ENCODE data around the gene ADAM10. TPM values are rescaled to one million over a fixed set of nuclear protein-coding genes. Genes with fewer than 3 reads are reported as not detected.

ADAM10 gene
- total and polyA plus RNA-seq, 2 of the 4 experiments (the other 2 are of a cell fraction), result 110 to 185 TPM

DNA sequence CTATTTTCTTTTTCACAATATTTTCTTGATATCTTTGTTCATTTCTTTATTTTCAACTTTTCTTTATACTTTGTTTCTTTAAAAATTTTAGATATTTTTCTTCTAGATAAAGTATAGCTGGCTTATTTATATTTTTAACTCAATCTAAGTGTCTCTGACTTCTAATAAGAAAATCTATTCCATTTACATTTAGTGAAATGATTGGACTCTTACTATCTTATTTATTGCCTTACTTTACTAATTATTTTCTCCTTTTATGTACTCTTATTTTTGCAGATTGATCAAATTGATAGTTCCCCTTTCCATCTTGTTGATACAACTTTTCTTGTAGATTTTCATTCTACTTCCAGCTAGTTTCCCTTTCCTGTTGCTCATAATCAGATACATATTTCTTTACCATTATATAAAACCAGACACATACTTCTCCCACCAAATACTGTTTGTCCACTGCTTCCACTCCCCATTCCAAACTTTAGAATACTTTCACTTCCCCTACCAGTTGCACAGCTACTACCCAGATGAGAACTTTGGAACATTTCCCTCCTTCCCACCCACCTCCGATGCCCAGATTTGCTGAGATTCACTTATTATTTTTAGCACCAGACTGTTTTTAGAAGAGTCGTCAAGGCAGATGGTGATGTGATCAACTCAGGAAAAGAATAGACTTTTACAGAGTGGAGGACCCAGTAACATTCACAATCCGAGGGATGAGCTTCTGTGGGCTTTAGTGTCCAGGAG, 166.2 kb downstream of the ADAM10 start:
- ChIA-PET POLR2A (ENCODE audit: unreplicated experiment) (no interaction called here), CTCF (interaction anchor here (0.5 kb wide), 1 partner anchor 56 kb away, joined by 5 read pairs; no protein-coding TSS in a partner anchor)

More for the DNA sequence above, 166.2 kb downstream of the ADAM10 start:
- dilution Hi-C loops (cut with HindIII; ENCODE audit: low sequenced_read_pairs, unreplicated experiment), result no loop called here
- no peaks in the 10 kb centered on the region for H3K36me3 ChIP-seq (ENCODE audit: control insufficient read depth, insufficient read depth, low read length)
- no peak overlapping the region for H3K4ac ChIP-seq (ENCODE audit: low read depth, low read length)
- H3K18ac ChIP-seq (ENCODE audit: low read depth, low read length), result no peak overlapping the region
- peaks cover 4% of the 10 kb centered on the region; the same call in 1 of the 2 replicates for H3K4me1 ChIP-seq (ENCODE audit: control insufficient read depth, insufficient read depth, low read length)
- TF ChIP-seq SMC3 (IDR thresholded peaks at IDR 0.05; ENCODE audit: low read depth, low read length), result no peak
- TF ChIP-seq, protein P1, sequence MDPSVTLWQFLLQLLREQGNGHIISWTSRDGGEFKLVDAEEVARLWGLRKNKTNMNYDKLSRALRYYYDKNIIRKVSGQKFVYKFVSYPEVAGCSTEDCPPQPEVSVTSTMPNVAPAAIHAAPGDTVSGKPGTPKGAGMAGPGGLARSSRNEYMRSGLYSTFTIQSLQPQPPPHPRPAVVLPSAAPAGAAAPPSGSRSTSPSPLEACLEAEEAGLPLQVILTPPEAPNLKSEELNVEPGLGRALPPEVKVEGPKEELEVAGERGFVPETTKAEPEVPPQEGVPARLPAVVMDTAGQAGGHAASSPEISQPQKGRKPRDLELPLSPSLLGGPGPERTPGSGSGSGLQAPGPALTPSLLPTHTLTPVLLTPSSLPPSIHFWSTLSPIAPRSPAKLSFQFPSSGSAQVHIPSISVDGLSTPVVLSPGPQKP (IDR thresholded peaks at IDR 0.05; ENCODE audit: borderline replicate concordance, low read depth, low read length), result no peak
- no peak overlapping the region for H2BK120ac ChIP-seq (ENCODE audit: low read depth, low read length)
- H2AK5ac ChIP-seq (ENCODE audit: low read depth, low read length), result no peak overlapping the region
- 0 out of 2 replicates have a peak, but pooled peaks cover 2% of the 10 kb centered on the region for H3K9me1 ChIP-seq (ENCODE audit: insufficient read depth, low read length)
- no peak overlapping the region for H3K23ac ChIP-seq (ENCODE audit: low read depth, low read length)
- no TSS peak for BruUV-seq (replicated peaks)
- no peak overlapping the region for H2AK9ac ChIP-seq (replicated peaks; ENCODE audit: low read depth, low read length, poor library complexity)
- no peak overlapping the region for H2BK5ac ChIP-seq (ENCODE audit: low read depth, low read length, poor library complexity, severe bottlenecking)
- in situ Hi-C loops (cut with MboI; ENCODE audit: low sequenced_read_pairs), result no loop called here
- 100% methylated on average over 1 of the region's 3 CpGs; no CpG with 5 or more reads in 1 of the 2 experiments for WGBS, 2 experiments (ENCODE audit: extremely low coverage in 2 of 2, insufficient read length in 1 of 2)
- H4K5ac ChIP-seq (ENCODE audit: low read depth, low read length), result no peak overlapping the region
- intact Hi-C loops (cut with micrococcal nuclease), result no loop called here
- H4K20me1 ChIP-seq (ENCODE audit: insufficient read depth, low read length), result no peaks in the 10 kb centered on the region
- H3K4me2 ChIP-seq (ENCODE audit: low read depth, low read length), result no peak overlapping the region
- no peak overlapping the region for H4K8ac ChIP-seq (ENCODE audit: low read depth in 2 of 2, low read length in 2 of 2)
- H3K27ac ChIP-seq (ENCODE audit: insufficient read depth, low read length), result no peak overlapping the region
- DNase-seq, result no peak
- no peak overlapping the region for H2AFZ ChIP-seq (replicated peaks; ENCODE audit: low read length, poor library complexity)
- no peak for ATAC-seq (ENCODE audit: low read depth)
- H3K27me3 ChIP-seq (ENCODE audit: control insufficient read depth, insufficient read depth, low read length), result no peaks in the 10 kb centered on the region
- no peak overlapping the region for H3K14ac ChIP-seq (replicated peaks; ENCODE audit: low read depth, low read length)
- no peak overlapping the region for H2BK20ac ChIP-seq (ENCODE audit: low read depth, low read length)
- H3K9me3 ChIP-seq (ENCODE audit: control insufficient read depth, insufficient read depth, low read length), result peaks cover 2% of the 10 kb centered on the region; the same call in 1 of the 2 replicates
- H3K79me1 ChIP-seq (ENCODE audit: low read depth in 1 of 2, low read length in 2 of 2), result no peaks in the 10 kb centered on the region
- H4K91ac ChIP-seq (ENCODE audit: insufficient read depth, low read depth, low read length), result no peak overlapping the region
- H2BK15ac ChIP-seq (ENCODE audit: low read depth, low read length), result no peak overlapping the region
- no peak overlapping the region for H3K56ac ChIP-seq (ENCODE audit: extremely low read depth, insufficient read depth, low read length)
- no peak overlapping the region for H3K4me3 ChIP-seq (ENCODE audit: insufficient read depth, low read depth, low read length)
- H3K9ac ChIP-seq (ENCODE audit: low read depth, low read length), result no peak overlapping the region
